GM23248 (cell line): ENCODE measurements around the gene ADARB1. TPM values are rescaled to one million over a fixed set of nuclear protein-coding genes. Genes with fewer than 3 reads are reported as not detected.

ENCODE experiments used
- DNase-seq: peaks from one replicate; pipeline ENCODE4 v3.0.0-alpha.2; 2015
- H2AFZ ChIP-seq: fragments of 200-600 bp; sonication (generic); 2 replicates; pipeline ENCODE4 v1.6.1; 2016; ENCODE audit warnings: antibody characterized with exemption
- H3F3A ChIP-seq: fragments of 200-600 bp; sonication (generic); 2 replicates; pipeline ENCODE4 v1.6.1; 2016; ENCODE audit warnings: mild to moderate bottlenecking, antibody characterized with exemption, mixed run types; ENCODE audit not compliant: insufficient read depth
- H3K27ac ChIP-seq: fragments of 200-600 bp; sonication (generic); 2 replicates; pipeline ENCODE4 v1.5.1; 2016; ENCODE audit warnings: mild to moderate bottlenecking
- H3K27me3 ChIP-seq: fragments of 200-600 bp; sonication (generic); replicated peaks from 2 replicates; pipeline ENCODE4 v1.6.1; 2016; ENCODE audit warnings: mild to moderate bottlenecking; ENCODE audit not compliant: insufficient read depth
- H3K36me3 ChIP-seq: fragments of 200-600 bp; sonication (generic); 2 replicates; pipeline ENCODE4 v1.6.1; 2016; ENCODE audit warnings: low read depth, mild to moderate bottlenecking
- H3K4me1 ChIP-seq: fragments of 200-600 bp; sonication (generic); 2 replicates; pipeline ENCODE4 v1.6.1; 2016; ENCODE audit warnings: mild to moderate bottlenecking; ENCODE audit not compliant: insufficient read depth
- H3K4me2 ChIP-seq: fragments of 200-600 bp; sonication (generic); one replicate; pipeline ENCODE4 v1.6.1; 2016; ENCODE audit warnings: mild to moderate bottlenecking; ENCODE audit not compliant: unreplicated experiment
- H3K4me3 ChIP-seq: fragments of 200-600 bp; sonication (generic); 2 replicates; pipeline ENCODE4 v1.5.1; 2016; ENCODE audit warnings: mild to moderate bottlenecking
- H3K79me2 ChIP-seq: fragments of 200-600 bp; sonication (generic); 2 replicates; pipeline ENCODE4 v1.6.1; 2016; ENCODE audit warnings: mild to moderate bottlenecking; ENCODE audit not compliant: insufficient read depth
- H3K9ac ChIP-seq: fragments of 200-600 bp; sonication (generic); 2 replicates; pipeline ENCODE4 v1.6.1; 2016; ENCODE audit warnings: mild to moderate bottlenecking
- H3K9me2 ChIP-seq: fragments of 200-600 bp; sonication (generic); 2 replicates; pipeline ENCODE4 v1.6.1; 2016; ENCODE audit warnings: mixed run types, mild to moderate bottlenecking, moderate library complexity; ENCODE audit not compliant: insufficient read depth
- H3K9me3 ChIP-seq: fragments of 200-600 bp; sonication (generic); one replicate; pipeline ENCODE4 v1.6.1; 2017; ENCODE audit warnings: low read depth
- H4K20me1 ChIP-seq: fragments of 200-600 bp; sonication (generic); 2 replicates; pipeline ENCODE4 v1.6.0; 2016; ENCODE audit not compliant: insufficient read depth
- EZH2 ChIP-seq: fragments of 200-600 bp; sonication (generic); IDR thresholded peaks from 2 replicates; pipeline ENCODE4 v1.6.1; 2018; ENCODE audit warnings: antibody characterized with exemption, mild to moderate bottlenecking; ENCODE audit not compliant: insufficient read depth, poor library complexity, severe bottlenecking
- EZH2phosphoT487 ChIP-seq: fragments of 200-600 bp; sonication (generic); IDR thresholded peaks from 2 replicates; pipeline ENCODE4 v1.6.1; 2018; ENCODE audit warnings: antibody characterized with exemption, moderate library complexity, mild to moderate bottlenecking, low read depth; ENCODE audit not compliant: insufficient read depth
- WGBS, 2 experiments: methylation state at CpG; one replicate each; pipeline ENCODE4 v1.1.6; 2015 to 2017; ENCODE audit warnings: low lambda C conversion rate in 2 of 2, low coverage in 1 of 2; ENCODE audit errors: missing lambda C conversion rate in 2 of 2; 5-methylcytosine and 5-hydroxymethylcytosine counted together
- in situ Hi-C: fragments of 300-500 bp; cut with MboI; formaldehyde crosslinking; loops from 2 replicates; pipeline ENCODE4 v1.15.0; 2020
- polyA plus RNA-seq: library from polyadenylated mRNA; unstranded; fragments of >200 nt; fragmentation: Nextera tagmentation; extraction: Ambion mirVana; gene quantifications from 2 replicates; pipeline ENCODE4 v1.2.1, GENCODE V29; 2016
- total RNA-seq: library from RNA; depleted of rRNA; stranded (reverse); fragments of >200 nt; shearing (Covaris generic); gene quantifications from 2 replicates; pipeline ENCODE4 v1.2.3, GENCODE V29; 2014

ADARB1 gene
- total and polyA plus RNA-seq, 2 experiments from 2014 or later: 16.3 to 17.4 TPM

DNA sequence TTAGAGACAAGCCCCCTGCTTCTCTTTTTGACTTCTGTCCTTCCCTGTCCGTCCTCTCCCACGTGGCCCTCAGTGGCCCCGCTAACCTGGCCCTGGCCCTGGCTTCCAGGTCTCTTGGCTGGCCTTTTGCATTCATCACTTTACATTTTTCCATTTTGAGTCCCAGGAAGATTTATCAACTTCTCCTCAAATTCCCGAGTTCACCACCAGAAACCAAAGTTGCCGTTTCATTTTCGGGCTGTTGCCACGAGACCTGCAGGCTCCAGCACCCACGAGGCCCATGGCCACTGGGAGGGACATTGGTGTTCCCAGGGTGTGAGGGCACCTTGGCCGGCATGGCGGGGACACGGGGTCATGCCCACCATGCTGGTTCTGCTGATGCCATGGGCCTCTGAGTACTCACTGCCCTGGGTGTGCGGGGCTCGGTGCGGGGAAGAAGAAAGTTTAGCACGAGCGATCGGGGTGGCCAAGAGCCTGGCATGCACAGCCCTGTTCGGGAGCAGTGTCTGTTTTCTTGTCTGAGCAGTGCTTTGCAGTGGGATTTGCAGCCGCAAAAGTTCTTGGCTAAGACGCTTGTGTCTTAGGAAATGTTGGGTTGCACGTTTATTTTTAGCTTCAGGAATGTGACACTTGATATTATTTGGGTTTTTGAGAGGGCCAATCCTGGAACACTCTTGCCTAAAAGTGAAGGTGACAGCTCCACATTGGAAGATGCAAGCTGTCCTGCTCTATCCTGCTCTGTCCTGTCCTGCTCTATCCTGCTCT, 40.4 kb upstream of the ADARB1 start:
- in situ Hi-C loops: no loop called here
- Histone ChIP-seq H3K9me2 (no peaks in the 10 kb centered on the region), H4K20me1 (no peaks in the 10 kb centered on the region), H3K27ac (no peak overlapping the region), H3K4me3 (peak overlapping the region; percentile 27), H3K4me1 (peaks cover 20% of the 10 kb centered on the region), H3K36me3 (no peaks in the 10 kb centered on the region), H2AFZ (peak overlapping the region; percentile 42), H3K27me3 (no peaks in the 10 kb centered on the region), H3K4me2 (peak overlapping the region; percentile 44), H3F3A (peaks cover 4% of the 10 kb centered on the region; the same call in 1 of the 2 replicates), H3K9me3 (peaks cover 3% of the 10 kb centered on the region), H3K9ac (peak overlapping the region; percentile 33), H3K79me2 (no peaks in the 10 kb centered on the region)
- TF ChIP-seq EZH2phosphoT487: no peak
- TF ChIP-seq EZH2: no peak
- 19 to 24% methylated on average over 21 of the region's 21 CpGs for WGBS, 2 experiments
- peak; percentile 76 for DNase-seq

DNA sequence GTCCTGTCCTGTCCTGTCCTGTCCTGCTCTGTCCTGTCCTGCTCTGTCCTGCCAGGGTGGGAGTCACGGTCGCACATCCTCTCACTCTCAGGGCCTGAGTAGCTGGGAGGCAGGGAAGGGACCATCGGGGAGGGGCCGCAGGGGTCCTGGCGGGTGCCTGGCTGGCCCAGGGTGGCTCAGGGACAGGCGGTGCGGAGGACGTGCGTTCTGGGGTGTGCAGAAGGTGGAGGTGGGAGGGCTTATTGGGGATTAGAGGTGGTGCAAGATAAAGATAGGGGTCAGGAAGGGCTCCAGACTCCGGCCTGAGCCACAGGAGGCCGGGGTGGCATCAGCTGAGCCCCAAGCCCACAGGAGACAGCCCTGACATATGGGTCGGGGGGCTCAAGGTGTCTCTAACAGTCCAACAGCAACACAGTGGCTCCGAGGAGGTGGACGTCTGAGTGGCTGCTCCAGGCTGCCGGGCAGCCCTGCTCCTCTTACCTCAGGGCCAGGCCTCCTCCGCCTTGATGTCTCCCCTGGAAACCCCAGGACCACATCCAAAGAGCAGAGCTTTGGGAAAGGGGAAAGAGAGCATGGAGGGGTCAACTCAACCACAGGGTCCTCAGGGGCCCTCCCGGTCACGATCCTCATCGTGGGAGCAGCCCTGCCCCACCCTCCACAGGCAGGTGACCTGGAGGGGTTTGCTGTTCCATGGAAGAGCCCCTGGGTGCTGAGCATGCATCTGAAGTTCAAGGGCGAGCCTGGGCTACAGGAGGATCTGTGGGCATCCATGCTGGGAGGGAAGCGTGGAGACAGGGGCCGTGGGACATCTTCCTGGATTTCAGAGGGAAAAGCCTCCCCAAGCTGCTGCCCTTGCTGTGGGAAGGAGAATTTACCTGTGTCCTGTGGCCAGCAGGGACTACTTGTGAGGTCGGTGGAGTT, 39.6 kb upstream of the ADARB1 start:
- in situ Hi-C loops: no loop called here
- no peak for DNase-seq
- Histone ChIP-seq H3K4me1 (peaks cover 25% of the 10 kb centered on the region), H3K9me2 (no peaks in the 10 kb centered on the region), H3K36me3 (no peaks in the 10 kb centered on the region), H2AFZ (no peak overlapping the region), H3K27me3 (no peaks in the 10 kb centered on the region), H3K4me2 (peak overlapping the region; percentile 44), H3K27ac (no peak overlapping the region), H3K79me2 (no peaks in the 10 kb centered on the region), H4K20me1 (no peaks in the 10 kb centered on the region), H3K9me3 (peaks cover 3% of the 10 kb centered on the region), H3K4me3 (no peak overlapping the region), H3K9ac (no peak overlapping the region), H3F3A (peaks cover 4% of the 10 kb centered on the region; the same call in 1 of the 2 replicates)
- no peak for TF ChIP-seq EZH2phosphoT487
- no peak for TF ChIP-seq EZH2
- WGBS, 2 experiments: 86 to 87% methylated on average over 21 to 23 of the region's 23 CpGs

DNA sequence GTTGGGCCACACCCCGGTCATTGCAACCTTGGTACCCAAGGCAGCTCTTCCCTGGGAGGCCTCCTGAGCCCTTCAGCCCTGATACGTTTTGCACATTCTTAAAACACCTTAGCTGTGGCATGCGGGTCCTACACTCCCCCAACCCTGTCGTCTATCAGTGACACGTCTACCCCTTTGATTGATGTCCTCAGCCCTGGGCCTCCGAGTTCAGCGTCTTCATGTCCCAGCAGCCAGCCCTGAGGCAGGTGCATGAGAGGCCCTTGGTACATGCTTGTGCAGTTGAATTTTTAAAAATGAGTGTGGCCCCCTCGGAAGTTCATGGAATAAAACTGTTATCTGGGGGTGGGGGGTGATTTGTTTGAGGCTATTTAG, 38.9 kb upstream of the ADARB1 start:
- Histone ChIP-seq H3K36me3 (no peaks in the 10 kb centered on the region), H3K9ac (no peak overlapping the region), H3K79me2 (no peaks in the 10 kb centered on the region), H3K27me3 (no peaks in the 10 kb centered on the region), H3K4me1 (peaks cover 22% of the 10 kb centered on the region), H2AFZ (no peak overlapping the region), H3K4me3 (no peak overlapping the region), H3K9me3 (peaks cover 3% of the 10 kb centered on the region), H3K4me2 (no peak overlapping the region), H3K27ac (no peak overlapping the region), H3F3A (peaks cover 2% of the 10 kb centered on the region; the same call in 1 of the 2 replicates), H4K20me1 (no peaks in the 10 kb centered on the region), H3K9me2 (no peaks in the 10 kb centered on the region)
- no peak for TF ChIP-seq EZH2
- no peak for TF ChIP-seq EZH2phosphoT487
- 91 to 92% methylated on average over 8 of the region's 8 CpGs for WGBS, 2 experiments
- in situ Hi-C loops: no loop called here
- DNase-seq: no peak

DNA sequence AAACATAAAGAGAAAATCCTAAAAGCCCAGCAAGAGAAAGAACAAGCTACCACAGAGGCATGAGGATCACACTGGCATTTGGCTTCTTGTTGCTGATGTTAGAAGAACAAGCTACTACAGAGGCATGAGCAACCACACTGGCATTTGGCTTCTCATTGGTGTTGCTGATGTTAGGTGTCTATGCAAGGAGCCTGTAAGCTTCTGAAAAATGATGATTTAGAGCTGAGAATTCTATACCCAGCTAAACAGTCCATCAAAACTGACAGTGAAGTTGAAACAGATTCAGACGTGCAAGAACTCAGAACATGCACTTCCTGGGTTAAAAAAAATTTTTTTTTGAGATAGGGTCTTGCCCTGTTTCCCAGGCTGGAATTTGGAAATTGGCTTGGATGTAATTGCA, 37.8 kb upstream of the ADARB1 start:
- 43 to 48% methylated on average over 1 of the region's 1 CpG for WGBS, 2 experiments
- in situ Hi-C loops: no loop called here

More for the DNA sequence above, 37.8 kb upstream of the ADARB1 start:
- H3K36me3 ChIP-seq: no peaks in the 10 kb centered on the region
- no peak overlapping the region for H3K27ac ChIP-seq
- DNase-seq: no peak
- no peaks in the 10 kb centered on the region for H3K79me2 ChIP-seq
- no peak overlapping the region for H2AFZ ChIP-seq
- H3K4me3 ChIP-seq: no peak overlapping the region
- H3K4me2 ChIP-seq: no peak overlapping the region
- H3K9ac ChIP-seq: no peak overlapping the region
- 0 out of 2 replicates have a peak, but pooled peaks cover under 1% of the 10 kb centered on the region for H3F3A ChIP-seq
- no peaks in the 10 kb centered on the region for H4K20me1 ChIP-seq
- TF ChIP-seq EZH2phosphoT487: no peak
- H3K9me2 ChIP-seq: no peaks in the 10 kb centered on the region
- H3K4me1 ChIP-seq: peaks cover 28% of the 10 kb centered on the region
- H3K9me3 ChIP-seq: peaks cover 3% of the 10 kb centered on the region
- no peaks in the 10 kb centered on the region for H3K27me3 ChIP-seq
